IMR-90 (cell line): ENCODE data around the gene HLA-DQB1. TPM values are rescaled to one million over a fixed set of nuclear protein-coding genes. Genes with fewer than 3 reads are reported as not detected.

Experiments used
- ATAC-seq: fragments of 200-7000 bp; cut with Tn5 transposase; 2 replicates; pipeline ENCODE4 v1.9.1; 2020; ENCODE audit warnings: low read depth, mild to moderate bottlenecking, moderate library complexity
- BruUV-seq: library from RNA; stranded (reverse); fragments of 400-500 nt; replicated peaks from 2 replicates; lab custom pipeline; 2021; lab: Mats Ljungman, UMichigan
- CTCF ChIA-PET: fragments of 300-600 bp; formaldehyde crosslinking; extraction: SDS; loops from one replicate; lab custom pipeline; 2021; ENCODE audit warnings: antibody characterized with exemption; lab: Yijun Ruan, JAX
- POLR2A ChIA-PET: fragments of 300-600 bp; sonication (Branson Sonifier 250); formaldehyde crosslinking; loops from one replicate; lab custom pipeline; 2022; ENCODE audit warnings: antibody characterized with exemption; ENCODE audit not compliant: unreplicated experiment; lab: Charles Lee
- DNase-seq: peaks from one replicate; pipeline ENCODE4 v3.0.0; 2013
- H2AFZ ChIP-seq: replicated peaks from 2 replicates; pipeline ENCODE3; 2013; ENCODE audit warnings: low read length, mild to moderate bottlenecking; ENCODE audit not compliant: poor library complexity
- H2AK5ac ChIP-seq: 2 replicates; pipeline ENCODE4 v1.6.1; 2013; ENCODE audit warnings: low read depth, low read length, inconsistent platforms
- H2AK9ac ChIP-seq: replicated peaks from 2 replicates; pipeline ENCODE3; 2013; ENCODE audit warnings: mild to moderate bottlenecking, low read depth, low read length, moderate library complexity; ENCODE audit not compliant: poor library complexity
- H2BK120ac ChIP-seq: 2 replicates; pipeline ENCODE4 v1.6.1; 2013; ENCODE audit warnings: low read depth, low read length, inconsistent platforms
- H2BK15ac ChIP-seq: 3 replicates; pipeline ENCODE4 v1.6.1; 2013; ENCODE audit warnings: low read depth, low read length, inconsistent platforms
- H2BK20ac ChIP-seq: 2 replicates; pipeline ENCODE4 v1.6.1; 2013; ENCODE audit warnings: low read depth, mild to moderate bottlenecking, inconsistent platforms, low read length, moderate library complexity
- H2BK5ac ChIP-seq: 2 replicates; pipeline ENCODE4 v1.6.1; 2013; ENCODE audit warnings: mild to moderate bottlenecking, low read depth, low read length, inconsistent platforms; ENCODE audit not compliant: poor library complexity, severe bottlenecking
- H3K14ac ChIP-seq: replicated peaks from 2 replicates; pipeline ENCODE4 v1.6.1; 2013; ENCODE audit warnings: low read depth, low read length, inconsistent platforms
- H3K18ac ChIP-seq: 2 replicates; pipeline ENCODE4 v1.6.1; 2013; ENCODE audit warnings: low read depth, low read length, control low read depth
- H3K23ac ChIP-seq: 2 replicates; pipeline ENCODE4 v1.6.1; 2013; ENCODE audit warnings: low read depth, low read length, inconsistent platforms
- H3K27ac ChIP-seq: 2 replicates; pipeline ENCODE4 v1.5.1; 2013; ENCODE audit warnings: mild to moderate bottlenecking, control low read depth, low read length; ENCODE audit not compliant: insufficient read depth
- H3K27me3 ChIP-seq: 2 replicates; pipeline ENCODE4 v1.6.1; 2013; ENCODE audit warnings: low read length; ENCODE audit not compliant: control insufficient read depth, insufficient read depth
- H3K36me3 ChIP-seq: 2 replicates; pipeline ENCODE4 v1.6.1; 2013; ENCODE audit warnings: low read length, mixed read lengths; ENCODE audit not compliant: control insufficient read depth, insufficient read depth
- H3K4ac ChIP-seq: 2 replicates; pipeline ENCODE4 v1.6.1; 2013; ENCODE audit warnings: low read depth, low read length, inconsistent platforms
- H3K4me1 ChIP-seq: 2 replicates; pipeline ENCODE4 v1.6.1; 2013; ENCODE audit warnings: low read length, mixed read lengths; ENCODE audit not compliant: control insufficient read depth, insufficient read depth
- H3K4me2 ChIP-seq: 2 replicates; pipeline ENCODE4 v1.6.1; 2013; ENCODE audit warnings: low read depth, mild to moderate bottlenecking, control low read depth, low read length, moderate library complexity
- H3K4me3 ChIP-seq: 2 replicates; pipeline ENCODE4 v1.5.1; 2013; ENCODE audit warnings: low read depth, mild to moderate bottlenecking, control low read depth, low read length, moderate library complexity; ENCODE audit not compliant: insufficient read depth
- H3K56ac ChIP-seq: 2 replicates; pipeline ENCODE4 v1.6.1; 2013; ENCODE audit warnings: low read length, inconsistent platforms; ENCODE audit not compliant: insufficient read depth; ENCODE audit errors: extremely low read depth
- H3K79me1 ChIP-seq, 2 experiments: 2 replicates each; pipeline ENCODE4 v1.6.1; 2013; ENCODE audit warnings: low read length in 2 of 2, inconsistent platforms in 1 of 2, low read depth in 1 of 2
- H3K9ac ChIP-seq: 2 replicates; pipeline ENCODE4 v1.6.1; 2013; ENCODE audit warnings: low read depth, low read length, control low read depth
- H3K9me1 ChIP-seq: 2 replicates; pipeline ENCODE4 v1.6.1; 2013; ENCODE audit warnings: low read length, inconsistent platforms; ENCODE audit not compliant: insufficient read depth
- H3K9me3 ChIP-seq: 2 replicates; pipeline ENCODE4 v1.6.1; 2013; ENCODE audit warnings: low read length; ENCODE audit not compliant: control insufficient read depth, insufficient read depth
- H4K20me1 ChIP-seq: 2 replicates; pipeline ENCODE4 v1.6.1; 2013; ENCODE audit warnings: low read length, inconsistent platforms; ENCODE audit not compliant: insufficient read depth
- H4K5ac ChIP-seq: 2 replicates; pipeline ENCODE4 v1.6.1; 2013; ENCODE audit warnings: mild to moderate bottlenecking, low read depth, low read length, control low read depth
- H4K8ac ChIP-seq, 2 experiments: 2 replicates each; pipeline ENCODE4 v1.6.1; 2013; ENCODE audit warnings: low read depth in 2 of 2, low read length in 2 of 2, control low read depth in 1 of 2, inconsistent platforms in 1 of 2
- H4K91ac ChIP-seq: 2 replicates; pipeline ENCODE4 v1.6.1; 2013; ENCODE audit warnings: low read depth, low read length, inconsistent platforms; ENCODE audit not compliant: insufficient read depth
- CTCF ChIP-seq: conservative IDR thresholded peaks from 2 replicates; pipeline ENCODE4 v1.5.1; 2012; ENCODE audit warnings: mild to moderate bottlenecking, low read depth, low read length, improper control_type of control experiment
- FOS ChIP-seq: fragments of 150-350 bp; IDR thresholded peaks from 2 replicates; pipeline ENCODE4 v1.6.1; 2016; ENCODE audit warnings: low read depth, low read length
- POLR2A ChIP-seq: IDR thresholded peaks from 2 replicates; pipeline ENCODE4 v1.6.1; 2012; ENCODE audit warnings: mild to moderate bottlenecking, low read depth, low read length
- RAD21 ChIP-seq: IDR thresholded peaks from 2 replicates; pipeline ENCODE4 v1.6.1; 2012; ENCODE audit warnings: low read length, improper control_type of control experiment
- RFX5 ChIP-seq: IDR thresholded peaks from 2 replicates; pipeline ENCODE4 v1.8.0; 2012; ENCODE audit warnings: low read depth, mild to moderate bottlenecking, low read length, moderate library complexity
- SMC3 ChIP-seq: fragments of 150-350 bp; IDR thresholded peaks from 2 replicates; pipeline ENCODE4 v1.6.1; 2016; ENCODE audit warnings: low read depth, mild to moderate bottlenecking, antibody characterized with exemption, low read length, moderate library complexity
- WGBS, 2 experiments: methylation state at CpG; one replicate each; pipeline versions ENCODE4 v1.1.5 to v1.1.7; 2013; ENCODE audit warnings: missing lambda C conversion rate in 2 of 2; ENCODE audit not compliant: insufficient read length in 1 of 2; ENCODE audit errors: extremely low coverage in 2 of 2; 5-methylcytosine and 5-hydroxymethylcytosine counted together
- dilution Hi-C: fragments of 300-500 bp; cut with HindIII; formaldehyde crosslinking; loops from one replicate; pipeline ENCODE4 v1.14.3; 2018; ENCODE audit warnings: low sequenced_read_pairs; ENCODE audit not compliant: unreplicated experiment
- in situ Hi-C: fragments of 300-500 bp; cut with MboI; formaldehyde crosslinking; loops from 3 replicates; pipeline ENCODE4 v1.14.3; 2019; ENCODE audit warnings: low sequenced_read_pairs, inconsistent platforms, mixed read lengths
- intact Hi-C: fragments of 100-400 bp; cut with micrococcal nuclease; formaldehyde crosslinking; loops from 2 replicates; pipeline ENCODE4 v1.10.0; 2022
- polyA plus RNA-seq, 3 experiments: library from polyadenylated mRNA; depleted of rRNA; stranded (reverse); fragments of >200 nt; gene quantifications; 2 replicates each; pipeline ENCODE4 v1.2.3, GENCODE V29; 2012; ENCODE audit warnings: low replicate concordance in 1 of 3
- total RNA-seq: library from RNA; depleted of rRNA; stranded (reverse); fragments of >200 nt; gene quantifications from 2 replicates; pipeline ENCODE4 v1.2.3, GENCODE V29; 2012

The HLA-DQB1 gene
- total and polyA plus RNA-seq, 2 of the 4 experiments (the other 2 are of a cell fraction) = not detected

GRCh38 chr6:32692019-32692418 is 25.6 kb upstream of the HLA-DQB1 start:
- ATAC-seq = no peak
- Histone ChIP-seq H4K20me1 (no peaks in the 10 kb centered on the region), H3K27me3 (no peaks in the 10 kb centered on the region), H3K4ac (no peak overlapping the region), H2AK5ac (no peak overlapping the region), H4K91ac (no peak overlapping the region), H2BK5ac (no peak overlapping the region), H3K36me3 (no peaks in the 10 kb centered on the region), H2BK15ac (no peak overlapping the region), H2BK120ac (no peak overlapping the region), H3K4me1 (no peaks in the 10 kb centered on the region), H3K79me1 (no peaks in the 10 kb centered on the region), H3K23ac (no peak overlapping the region), H4K5ac (no peak overlapping the region), H2AK9ac (no peak overlapping the region), H3K9ac (no peak overlapping the region), H3K9me1 (no peaks in the 10 kb centered on the region), H3K56ac (no peak overlapping the region), H3K27ac (no peak overlapping the region), H3K18ac (no peak overlapping the region), H4K8ac (no peak overlapping the region), H3K14ac (no peak overlapping the region), H2AFZ (no peak overlapping the region), H2BK20ac (no peak overlapping the region), H3K9me3 (no peaks in the 10 kb centered on the region), H3K4me3 (no peak overlapping the region), H3K4me2 (no peak overlapping the region)
- DNase-seq = no peak
- TF ChIP-seq FOS (no peak), CTCF (no peak), RFX5 (no peak), RAD21 (no peak), SMC3 (no peak), POLR2A (no peak)
- intact Hi-C loops (no loop called here), in situ Hi-C loops (loop anchor here (10.0 kb wide), 2 partner anchors 277 to 447 kb away; no protein-coding TSS in a partner anchor), dilution Hi-C loops (no loop called here)
- no TSS peak for BruUV-seq
- WGBS, 2 experiments = 0% methylated on average over 1 of the region's 1 CpG; no CpG with 5 or more reads in 1 of the 2 experiments
- ChIA-PET POLR2A (no interaction called here), CTCF (no interaction called here)
